SU-DHL-6 (cell line): Measurements from ENCODE around the gene A3GALT2.

Experiments
- EZH2phosphoT487 ChIP-seq: fragments of 200-600 bp; sonication (generic), shearing (Covaris generic); conservative IDR thresholded peaks from 2 replicates; pipeline ENCODE4 v1.6.1; 2018; ENCODE audit warnings: mild to moderate bottlenecking, antibody characterized with exemption, low read length, moderate library complexity, mixed read lengths
- TF ChIP-seq, protein P1 (sequence below): fragments of 200-600 bp; sonication (generic); IDR thresholded peaks from one replicate; pipeline ENCODE4 v1.5.1; 2017; ENCODE audit warnings: antibody characterized with exemption, mild to moderate bottlenecking, low read length, moderate library complexity; ENCODE audit not compliant: insufficient read depth, poor library complexity, severe bottlenecking

GRCh38 chr1:33298623-33299277 is 22.1 kb downstream of the A3GALT2 start:
- TF ChIP-seq, protein P1, sequence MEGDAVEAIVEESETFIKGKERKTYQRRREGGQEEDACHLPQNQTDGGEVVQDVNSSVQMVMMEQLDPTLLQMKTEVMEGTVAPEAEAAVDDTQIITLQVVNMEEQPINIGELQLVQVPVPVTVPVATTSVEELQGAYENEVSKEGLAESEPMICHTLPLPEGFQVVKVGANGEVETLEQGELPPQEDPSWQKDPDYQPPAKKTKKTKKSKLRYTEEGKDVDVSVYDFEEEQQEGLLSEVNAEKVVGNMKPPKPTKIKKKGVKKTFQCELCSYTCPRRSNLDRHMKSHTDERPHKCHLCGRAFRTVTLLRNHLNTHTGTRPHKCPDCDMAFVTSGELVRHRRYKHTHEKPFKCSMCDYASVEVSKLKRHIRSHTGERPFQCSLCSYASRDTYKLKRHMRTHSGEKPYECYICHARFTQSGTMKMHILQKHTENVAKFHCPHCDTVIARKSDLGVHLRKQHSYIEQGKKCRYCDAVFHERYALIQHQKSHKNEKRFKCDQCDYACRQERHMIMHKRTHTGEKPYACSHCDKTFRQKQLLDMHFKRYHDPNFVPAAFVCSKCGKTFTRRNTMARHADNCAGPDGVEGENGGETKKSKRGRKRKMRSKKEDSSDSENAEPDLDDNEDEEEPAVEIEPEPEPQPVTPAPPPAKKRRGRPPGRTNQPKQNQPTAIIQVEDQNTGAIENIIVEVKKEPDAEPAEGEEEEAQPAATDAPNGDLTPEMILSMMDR, result peak; percentile 48
- no peak for TF ChIP-seq EZH2phosphoT487
